Spleen (tissue), 11 donors: ENCODE measurements around the gene TMEM170B. TPM values are rescaled to one million over a fixed set of nuclear protein-coding genes. Genes with fewer than 3 reads are reported as not detected.

Source experiments
- DNase-seq: peaks from one replicate; pipeline ENCODE4 v3.0.0-alpha.2; 2020
- H3K27ac ChIP-seq, 8 donors: fragments of 200-600 bp; sonication (generic) in 7 of 8; 1 replicate in 4 of 8; 2 replicates in 4 of 8; pipeline versions ENCODE4 v1.5.0 to v1.8.0; 2016 to 2021; ENCODE audit warnings: inconsistent platforms in 4 of 8, mild to moderate bottlenecking in 4 of 8, moderate library complexity in 1 of 8
- H3K27me3 ChIP-seq, 7 donors: fragments of 200-600 bp; sonication (generic) in 6 of 7; replicated peaks in 1 of 7; 1 replicate in 4 of 7; 2 replicates in 3 of 7; pipeline versions ENCODE4 v1.5.0 to v1.8.0; 2016 to 2021; ENCODE audit warnings: inconsistent platforms in 3 of 7, mild to moderate bottlenecking in 1 of 7
- H3K36me3 ChIP-seq, 6 donors: fragments of 200-600 bp; sonication (generic) in 5 of 6; 1 replicate in 4 of 6; 2 replicates in 2 of 6; pipeline versions ENCODE4 v1.5.0 to v1.8.0; 2016 to 2021; ENCODE audit warnings: inconsistent platforms in 2 of 6
- H3K4me1 ChIP-seq, 6 donors: fragments of 200-600 bp; sonication (generic) in 5 of 6; 1 replicate in 3 of 6; 2 replicates in 3 of 6; pipeline versions ENCODE4 v1.5.0 to v1.8.0; 2016 to 2021; ENCODE audit warnings: inconsistent platforms in 3 of 6
- H3K4me3 ChIP-seq, 8 donors: fragments of 200-600 bp; sonication (generic) in 7 of 8; 1 replicate in 4 of 8; 2 replicates in 4 of 8; pipeline versions ENCODE4 v1.5.0 to v1.8.0; 2016 to 2021; ENCODE audit warnings: inconsistent platforms in 4 of 8, mild to moderate bottlenecking in 4 of 8, moderate library complexity in 2 of 8
- H3K9me3 ChIP-seq, 8 donors: fragments of 200-600 bp; sonication (generic) in 7 of 8; 1 replicate in 4 of 8; 2 replicates in 4 of 8; pipeline versions ENCODE4 v1.5.0 to v1.8.0; 2016 to 2021; ENCODE audit warnings: inconsistent platforms in 4 of 8
- CTCF ChIP-seq, 11 experiments: fragments of 200-600 bp in 7 of 11; fragments of 450-650 bp in 4 of 11; sonication (generic) in 4 of 11; IDR thresholded peaks in 8 of 11; conservative IDR thresholded peaks in 3 of 11; 1 replicate in 7 of 11; 2 replicates in 4 of 11; pipeline versions ENCODE4 v1.4.0 to v1.8.0; 2016 to 2021; ENCODE audit warnings: antibody characterized with exemption in 11 of 11, inconsistent platforms in 4 of 11, mild to moderate bottlenecking in 1 of 11
- POLR2A ChIP-seq, 3 donors: fragments of 450-650 bp; IDR thresholded peaks; one replicate each; pipeline ENCODE4 v1.5.1; 2017; ENCODE audit warnings: antibody characterized with exemption in 3 of 3, mild to moderate bottlenecking in 1 of 3
- POLR2AphosphoS5 ChIP-seq, 3 donors: sonication (generic); formaldehyde crosslinking; IDR thresholded peaks; one replicate each; pipeline ENCODE4 v1.5.1; 2017; ENCODE audit warnings: antibody characterized with exemption in 3 of 3
- WGBS, 5 donors: extraction: QIAGEN DNeasy Blood & Tissue Kit in 3 of 5; methylation state at CpG; one replicate each; pipeline versions ENCODE4 v1.1.5 to v1.1.7; 2013 to 2018; 5-methylcytosine and 5-hydroxymethylcytosine counted together
- intact Hi-C: fragments of 100-400 bp; cut with DNase I; formaldehyde crosslinking; loops from one replicate; pipeline ENCODE4 v1.15.0; 2023; ENCODE audit warnings: low total_unique reads
- polyA plus RNA-seq, 3 donors: library from polyadenylated mRNA; stranded (reverse); fragments of 200-250 nt; gene quantifications; one replicate each; pipeline ENCODE4 v1.2.1, GENCODE V29; 2013
- total RNA-seq, 7 donors: library from RNA; depleted of rRNA in 3 of 7; stranded (reverse); fragments of >200 nt in 3 of 7; fragmentation: NEBNext Ultra II Directional in 4 of 7; extraction: Animal tissue kit (Norgen Biotek cat#: 25700) in 4 of 7; gene quantifications; one replicate each; pipeline versions ENCODE4 v1.1.0 to v1.2.1, GENCODE V29; 2016 to 2021
- donor health status: healthy with polysubstance abuse.
- donor health status: DM: no; HTN: no; CAD: no; lungs with moderate emphysema.
- donor health status: DM: no; HTN: no; CAD: no.
- donor health status: Bipolar disorder and iron deficiency.
- donor health status: healthy.
- donor health status: DM: no; HTN: no; CAD: no.
- donor health status: DM: yes; HTN: yes; CAD: no.

Gene TMEM170B
- total and polyA plus RNA-seq, 10 donors, result 1.2 to 19.8 (median 7.6) TPM

- WGBS, 5 donors, result 70 to 85% (median 79%) methylated on average over 4 of the region's 4 CpGs
- H3K27ac ChIP-seq, result peak overlapping the region in 5 of 8 donors; percentile 24 to 80 (median 58)
- H3K36me3 ChIP-seq, result no peaks in the 10 kb centered on the region
- no peak overlapping the region for H3K4me3 ChIP-seq
- peaks cover 11 to 62% (median 37%) of the 10 kb centered on the region in 6 donors for H3K4me1 ChIP-seq
- H3K27me3 ChIP-seq, result no peaks in the 10 kb centered on the region
- intact Hi-C loops, result loop anchor here (2.0 to 10.0 kb wide), 2 partner anchors 321 to 351 kb away; no protein-coding TSS in a partner anchor
- peaks cover 0 to 3% (median 0%) of the 10 kb centered on the region in 8 donors for H3K9me3 ChIP-seq
- DNase-seq, result no peak
- TF ChIP-seq POLR2A (IDR thresholded peaks at IDR 0.05) (no peak), POLR2AphosphoS5 (IDR thresholded peaks at IDR 0.05) (no peak), CTCF (IDR thresholded peaks at IDR 0.05 in 8 of 11, conservative IDR thresholded peaks at IDR 0.05 in 3 of 11) (no peak)
These were observed 41.9 kb upstream of the TMEM170B start for GRCh38 chr6:11495565-11496145.

DNA sequence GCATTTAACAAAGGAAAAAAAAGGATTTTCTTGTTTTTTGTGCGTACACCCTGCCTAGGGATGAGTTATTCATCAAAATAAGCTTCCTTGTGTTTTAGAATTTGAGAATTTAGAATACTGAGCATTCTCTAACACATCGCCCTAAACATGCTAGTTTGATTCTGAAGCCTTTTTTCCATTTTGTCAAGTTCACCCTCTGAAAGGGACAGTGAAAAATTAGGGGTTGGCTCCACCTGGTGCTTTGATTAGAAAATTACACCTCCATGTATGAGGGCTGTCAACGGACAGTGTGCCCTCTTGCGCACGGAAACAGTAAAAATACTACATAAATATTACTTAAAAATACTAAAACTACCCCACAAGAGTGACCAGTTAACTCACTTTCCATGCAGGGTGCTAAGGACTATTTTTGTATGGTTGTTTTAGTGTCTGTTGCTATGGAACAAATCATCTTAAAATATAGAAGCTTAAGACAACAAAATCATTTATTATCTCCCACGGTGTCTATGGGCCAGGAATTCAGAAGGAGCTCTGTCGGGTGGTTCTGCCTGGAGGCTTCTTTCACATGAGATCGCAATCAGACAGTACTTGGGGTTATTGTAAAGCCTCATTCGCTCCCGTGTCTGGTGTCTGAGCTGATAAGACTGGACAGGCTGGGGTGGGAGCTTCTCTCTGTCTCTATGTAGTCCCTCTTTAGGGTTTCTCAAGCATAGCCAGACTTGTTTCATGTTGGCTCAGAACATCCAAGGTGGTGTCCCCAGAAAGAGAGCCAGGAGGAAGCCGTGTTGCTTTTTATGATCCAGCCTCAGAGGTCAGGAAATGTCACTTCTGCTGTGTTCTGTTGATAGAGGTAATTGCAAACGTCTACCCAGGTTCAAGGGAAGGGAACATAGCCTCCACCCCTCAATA, 41.1 kb upstream of the TMEM170B start:
- Histone ChIP-seq H3K4me3 (no peak overlapping the region), H3K27me3 (no peaks in the 10 kb centered on the region), H3K4me1 (peaks cover 11 to 62% (median 37%) of the 10 kb centered on the region in 6 donors), H3K27ac (peak overlapping the region in 7 of 8 donors; percentile 20 to 80 (median 51)), H3K36me3 (no peaks in the 10 kb centered on the region), H3K9me3 (peaks cover 0 to 4% (median 0%) of the 10 kb centered on the region in 8 donors)
- no peak for DNase-seq
- intact Hi-C loops, result loop anchor here (2.0 to 10.0 kb wide), 2 partner anchors 322 to 352 kb away; no protein-coding TSS in a partner anchor
- TF ChIP-seq CTCF (IDR thresholded peaks at IDR 0.05 in 8 of 11, conservative IDR thresholded peaks at IDR 0.05 in 3 of 11) (peak; percentile 88 to 97 (median 92)), POLR2A (IDR thresholded peaks at IDR 0.05) (no peak)
- WGBS, 5 donors, result 27 to 39% (median 36%) methylated on average over 12 of the region's 12 CpGs

GRCh38 chr6:11497107-11497506, 40.4 kb upstream of the TMEM170B start:
- H3K4me1 ChIP-seq, result peaks cover 11 to 58% (median 35%) of the 10 kb centered on the region in 6 donors
- H3K36me3 ChIP-seq, result no peaks in the 10 kb centered on the region
- WGBS, 5 donors, result 63 to 85% (median 83%) methylated on average over 9 of the region's 9 CpGs
- intact Hi-C loops, result loop anchor here (2.0 to 10.0 kb wide), 2 partner anchors 322 to 352 kb away; no protein-coding TSS in a partner anchor
- no peak overlapping the region for H3K4me3 ChIP-seq
- no peak for DNase-seq
- H3K27ac ChIP-seq, result peak overlapping the region in 6 of 8 donors; percentile 32 to 80 (median 54)
- peaks cover 0 to 4% (median 0%) of the 10 kb centered on the region in 8 donors for H3K9me3 ChIP-seq
- no peaks in the 10 kb centered on the region for H3K27me3 ChIP-seq
- TF ChIP-seq POLR2AphosphoS5 (IDR thresholded peaks at IDR 0.05), result no peak
- TF ChIP-seq CTCF (IDR thresholded peaks at IDR 0.05 in 8 of 11, conservative IDR thresholded peaks at IDR 0.05 in 3 of 11), result no peak
- TF ChIP-seq POLR2A (IDR thresholded peaks at IDR 0.05), result no peak
